Middle frontal gyrus (tissue), 1 donor: ENCODE measurements around the gene GJA5.

Experiments
- DNase-seq: peaks from one replicate; pipeline ENCODE4 v3.0.0-alpha.2; 2015; ENCODE audit warnings: low spot score; ENCODE audit errors: extremely low spot score

GJA5 gene

DNA sequence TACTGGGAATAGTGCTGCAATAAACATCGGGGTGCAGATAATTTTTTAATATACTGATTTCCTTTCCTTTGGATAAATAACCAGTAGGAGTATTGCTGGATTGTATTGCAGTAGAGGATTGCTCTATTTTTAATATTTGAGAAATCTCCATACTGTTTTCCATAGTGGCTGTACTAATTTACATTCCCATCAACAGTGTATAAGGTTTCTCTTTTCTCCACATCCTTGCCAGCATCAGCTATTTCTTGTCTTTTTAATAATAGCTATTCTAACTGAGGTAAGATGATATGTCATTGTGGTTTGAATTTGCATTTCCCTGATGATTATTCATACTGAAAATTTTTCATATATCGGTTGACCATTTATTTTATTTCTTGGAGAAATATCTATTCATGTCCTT lies 31.1 kb downstream of the GJA5 start:
- no peak for DNase-seq

GRCh38 chr1:147726168-147726567 lies 34.2 kb downstream of the GJA5 start:
- DNase-seq = no peak

DNA sequence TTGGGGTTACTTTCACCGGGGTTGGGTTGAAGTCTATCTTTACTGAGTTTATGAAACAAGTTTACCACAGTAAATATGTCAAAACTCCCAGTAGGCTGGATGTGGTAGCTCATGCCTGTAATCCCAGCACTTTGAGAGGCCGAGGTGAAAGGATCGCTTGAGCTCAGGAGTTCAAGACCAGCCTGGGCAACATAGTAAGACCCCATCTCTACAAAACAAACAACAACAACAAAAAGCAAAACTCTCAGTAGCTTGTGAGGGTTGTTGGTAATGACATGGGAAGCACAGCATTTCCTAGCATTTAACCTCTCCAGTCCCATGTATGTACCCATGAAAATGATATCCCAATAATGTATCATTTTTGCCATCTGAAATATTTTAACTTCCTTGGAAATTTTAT lies 34.7 kb downstream of the GJA5 start:
- no peak for DNase-seq

DNA sequence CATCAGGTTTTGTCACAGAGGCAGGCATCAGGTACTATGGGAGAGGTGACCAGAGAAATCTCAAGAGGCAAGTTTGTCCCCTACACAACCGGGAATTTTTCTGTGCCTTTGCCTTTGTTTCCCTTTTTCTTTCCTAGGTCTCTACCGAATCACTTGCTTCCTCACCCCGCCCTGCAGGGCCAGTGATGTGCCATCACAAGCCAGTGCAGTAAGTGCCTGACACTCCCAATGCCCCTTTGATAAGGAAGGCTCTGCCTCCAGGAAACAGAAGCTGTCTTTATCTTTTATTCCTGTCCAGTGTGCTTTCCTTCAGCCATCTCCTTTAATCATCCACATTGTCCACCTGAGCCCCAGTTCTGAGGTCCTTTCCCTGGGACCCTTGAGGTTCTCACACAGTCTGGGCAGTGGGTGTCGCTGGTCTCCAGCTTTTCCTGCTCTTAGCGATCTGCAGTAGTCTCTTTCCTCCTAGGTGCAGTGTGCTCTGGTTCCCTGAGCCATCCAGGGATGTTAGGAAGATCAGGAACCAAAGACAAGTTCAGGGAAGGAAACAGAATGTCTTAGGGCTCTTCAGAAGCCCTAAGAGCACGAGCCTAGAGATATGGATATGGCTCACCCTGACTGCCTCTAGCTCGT lies 36.6 kb downstream of the GJA5 start:
- no peak for DNase-seq

GRCh38 chr1:147722124-147722523 lies 38.3 kb downstream of the GJA5 start:
- no peak for DNase-seq

DNA sequence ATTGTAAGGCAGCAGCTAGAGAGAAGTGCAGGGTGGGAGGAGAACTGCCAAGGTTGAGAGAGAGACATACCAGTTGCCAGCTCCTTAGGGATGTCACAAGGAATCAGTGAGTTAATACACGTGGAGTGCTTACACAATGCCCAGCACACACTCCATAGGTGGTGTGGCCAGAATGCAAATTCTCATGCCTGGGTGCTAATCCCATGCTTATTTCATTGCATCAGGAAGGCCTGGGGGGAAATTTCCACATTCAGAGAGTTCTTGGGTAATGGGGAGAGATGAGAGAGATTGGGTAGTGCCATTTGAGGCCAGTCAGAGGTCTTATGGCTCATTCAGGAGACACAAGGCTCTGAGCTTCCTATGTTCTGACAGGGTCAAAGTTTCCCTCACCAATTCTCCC lies 38.7 kb downstream of the GJA5 start:
- DNase-seq = no peak

DNA sequence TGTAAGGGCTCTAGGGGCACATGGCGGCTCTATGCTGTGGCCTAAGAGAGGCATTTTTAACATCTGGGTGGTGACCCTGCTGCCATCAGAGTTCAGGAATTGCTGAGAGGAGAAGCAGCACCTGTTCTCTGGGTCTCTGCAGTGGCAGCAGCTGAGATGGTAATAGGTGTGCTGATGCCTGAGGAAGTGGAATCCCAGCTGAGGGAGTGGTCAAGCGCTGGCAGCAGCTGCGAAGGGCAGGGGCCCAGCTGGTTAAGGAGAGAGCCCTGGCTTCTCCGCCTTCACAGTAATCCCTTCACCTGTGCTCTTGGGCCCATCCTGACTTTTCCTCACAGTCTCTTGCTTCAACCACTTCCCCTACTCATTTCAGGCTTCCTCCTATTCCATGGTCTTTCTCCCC lies 39.8 kb downstream of the GJA5 start:
- DNase-seq = no peak

DNA sequence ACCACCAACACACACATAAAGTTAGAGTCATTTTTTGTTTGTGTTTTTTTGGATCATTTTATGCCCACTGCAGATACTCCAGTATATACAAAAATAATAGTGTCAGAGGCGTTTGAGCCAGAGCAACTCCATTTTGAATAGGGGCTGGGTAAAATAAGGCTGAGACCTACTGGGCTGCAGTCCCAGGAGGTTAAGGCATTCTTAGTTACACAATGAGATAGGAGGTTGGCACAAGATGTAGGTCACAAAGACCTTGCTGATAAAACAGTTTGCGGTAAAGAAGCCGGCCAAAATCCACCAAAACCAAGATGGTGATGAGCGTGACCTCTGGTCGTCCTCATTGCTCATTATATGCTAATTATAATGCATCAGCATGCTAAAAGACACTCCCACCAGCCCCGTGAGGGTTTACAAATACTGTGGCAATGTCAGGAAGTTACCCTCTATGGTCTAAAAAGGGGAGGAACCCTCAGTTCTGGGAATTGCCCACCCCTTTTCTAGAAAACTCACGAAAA lies 40.6 kb downstream of the GJA5 start:
- no peak for DNase-seq

DNA sequence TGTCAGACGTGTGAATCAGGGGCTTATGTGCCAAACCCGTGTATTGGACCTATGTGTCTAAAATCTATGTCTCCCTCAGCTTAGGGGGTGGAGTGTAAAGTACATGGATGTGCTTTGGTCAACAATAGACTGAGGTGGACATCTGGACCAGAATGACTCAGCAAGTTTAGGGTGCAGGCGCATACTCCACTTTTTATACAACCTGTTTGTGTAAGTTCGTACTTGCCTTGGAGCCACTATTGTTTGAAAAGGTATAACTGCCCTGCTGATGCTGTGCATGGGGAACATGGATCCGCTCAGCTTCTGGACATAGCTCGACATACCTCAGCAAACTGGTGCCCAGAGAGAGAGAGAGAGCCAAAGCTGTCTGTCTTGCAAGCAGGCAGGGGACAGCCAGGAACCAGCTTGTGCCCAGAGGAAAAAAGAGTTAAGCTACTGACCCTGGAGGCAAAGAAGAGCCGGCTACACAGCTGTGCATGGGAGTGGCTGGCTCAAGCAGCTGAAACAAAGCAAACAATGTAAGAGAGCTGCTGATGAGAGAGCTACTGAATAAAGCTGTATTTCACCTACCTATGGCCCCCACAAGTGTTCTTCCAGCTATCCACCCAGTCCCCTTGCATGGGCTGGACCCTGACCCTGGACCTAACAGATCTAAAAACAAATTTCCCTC lies 41.2 kb downstream of the GJA5 start:
- no peak for DNase-seq

GRCh38 chr1:147717706-147718097 lies 42.7 kb downstream of the GJA5 start:
- no peak for DNase-seq

DNA sequence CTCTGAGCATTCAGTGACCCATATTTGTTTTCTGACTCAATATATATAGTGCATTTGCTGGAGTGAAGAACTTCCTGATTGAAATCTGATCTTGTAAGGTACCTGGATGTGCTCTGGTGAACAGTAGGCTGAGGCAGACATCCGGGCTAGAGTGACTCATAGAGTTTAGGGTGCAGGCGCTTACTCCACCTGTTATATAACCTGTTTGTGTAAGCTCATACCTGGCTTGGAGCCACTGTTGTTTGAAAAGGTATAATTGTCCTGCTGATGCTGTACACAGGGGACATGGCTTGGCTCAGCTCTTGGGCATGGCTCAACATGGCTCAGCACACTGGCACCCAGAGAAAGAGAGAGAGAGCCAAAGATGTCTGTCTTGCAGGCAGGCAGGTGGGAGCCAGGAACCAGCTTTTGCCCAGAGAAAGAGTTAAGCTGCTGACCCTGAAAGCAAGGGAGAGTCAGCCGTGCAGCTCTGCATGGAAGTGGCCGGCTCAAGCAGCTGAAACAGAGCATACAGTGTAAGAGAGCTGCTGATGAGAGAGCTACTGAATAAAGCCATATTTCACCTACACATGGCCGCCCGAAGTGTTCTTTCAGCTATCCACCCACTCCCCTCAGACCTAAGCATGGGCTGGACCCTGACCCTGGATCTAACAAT lies 43.2 kb downstream of the GJA5 start:
- DNase-seq = no peak

GRCh38 chr1:147712605-147713004 lies 47.8 kb downstream of the GJA5 start:
- no peak for DNase-seq
